Panc1 (cell line): Measurements from ENCODE around the gene CTTNBP2NL. TPM values are rescaled to one million over a fixed set of nuclear protein-coding genes. Genes with fewer than 3 reads are reported as not detected.

Source experiments
- ATAC-seq: fragments of 200-7000 bp; cut with Tn5 transposase; 2 replicates; pipeline ENCODE4 v1.9.1; 2020; ENCODE audit warnings: mild to moderate bottlenecking, moderate library complexity
- BruUV-seq: library from RNA; stranded (reverse); fragments of 400-500 nt; replicated peaks from 2 replicates; lab custom pipeline; 2021; lab: Mats Ljungman, UMichigan
- CTCF ChIA-PET: fragments of 300-600 bp; sonication (Branson Sonifier 250); formaldehyde crosslinking; loops from one replicate; lab custom pipeline; 2022; ENCODE audit warnings: antibody characterized with exemption; lab: Charles Lee
- POLR2A ChIA-PET: fragments of 300-600 bp; sonication (Branson Sonifier 250); formaldehyde crosslinking; loops from one replicate; lab custom pipeline; 2022; ENCODE audit warnings: antibody characterized with exemption; lab: Charles Lee
- DNase-seq: peaks from one replicate; pipeline ENCODE4 v3.0.0-alpha.2; 2010; ENCODE audit warnings: low read depth, low spot score
- H3K27ac ChIP-seq: 2 replicates; pipeline ENCODE4 v1.5.1; 2011; ENCODE audit warnings: mild to moderate bottlenecking, low read length, inconsistent platforms
- H3K27me3 ChIP-seq: fragments of 200-500 bp; sonication (Bioruptor generic); 2 replicates; pipeline ENCODE4 v1.6.0; 2014; ENCODE audit warnings: low read length, inconsistent platforms; ENCODE audit not compliant: control insufficient read depth, insufficient read depth
- H3K36me3 ChIP-seq: fragments of 200-500 bp; sonication (Bioruptor generic); 2 replicates; pipeline ENCODE4 v1.5.1; 2014; ENCODE audit warnings: inconsistent platforms, mild to moderate bottlenecking, low read length, moderate library complexity; ENCODE audit not compliant: control insufficient read depth, insufficient read depth
- H3K4me1 ChIP-seq: 2 replicates; pipeline ENCODE4 v1.5.1; 2011; ENCODE audit warnings: inconsistent platforms, mild to moderate bottlenecking, low read length, moderate library complexity; ENCODE audit not compliant: control insufficient read depth, insufficient read depth
- H3K4me3 ChIP-seq, 2 experiments: 2 replicates each; pipeline ENCODE4 v1.5.1; 2011 to 2012; ENCODE audit warnings: low read depth in 2 of 2, low read length in 2 of 2, mild to moderate bottlenecking in 2 of 2, inconsistent platforms in 1 of 2, moderate library complexity in 1 of 2
- H3K9me3 ChIP-seq: fragments of 200-500 bp; sonication (Bioruptor generic); 2 replicates; pipeline ENCODE4 v1.5.1; 2014; ENCODE audit warnings: low read depth, mild to moderate bottlenecking, inconsistent platforms, low read length, moderate library complexity; ENCODE audit not compliant: control insufficient read depth, insufficient read depth
- CTCF ChIP-seq: fragments of 450-650 bp; IDR thresholded peaks from 2 replicates; pipeline ENCODE4 v1.5.1; 2017; ENCODE audit warnings: mild to moderate bottlenecking
- POLR2AphosphoS5 ChIP-seq: IDR thresholded peaks from 2 replicates; pipeline ENCODE4 v1.6.1; 2012; ENCODE audit warnings: mild to moderate bottlenecking, low read depth, low read length, moderate library complexity
- REST ChIP-seq, 2 experiments: IDR thresholded peaks; 2 replicates each; pipeline ENCODE4 v1.6.1; 2011 to 2012; ENCODE audit warnings: low read depth in 2 of 2, control low read depth in 1 of 2, low read length in 1 of 2, mild to moderate bottlenecking in 1 of 2, moderate library complexity in 1 of 2; ENCODE audit not compliant: insufficient read depth in 1 of 2
- SIN3A ChIP-seq: IDR thresholded peaks from 2 replicates; pipeline ENCODE4 v1.6.1; 2012; ENCODE audit warnings: low read depth, mild to moderate bottlenecking, low read length, moderate library complexity, borderline replicate concordance; ENCODE audit not compliant: insufficient read depth
- TCF7L2 ChIP-seq: IDR thresholded peaks from 2 replicates; pipeline ENCODE4 v1.6.1; 2011; ENCODE audit warnings: mild to moderate bottlenecking, low read depth, low read length, inconsistent platforms
- in situ Hi-C: cut with HindIII; loops from 2 replicates; pipeline ENCODE4 v1.10.0; 2016; ENCODE audit warnings: low sequenced_read_pairs, low pct_unique_long_range_greater_than_20kb
- intact Hi-C: fragments of 100-400 bp; cut with micrococcal nuclease; formaldehyde crosslinking; loops from one replicate; pipeline ENCODE4 v1.10.0; 2022; ENCODE audit not compliant: unreplicated experiment
- total RNA-seq: library from RNA; stranded (reverse); gene quantifications from one replicate; pipeline ENCODE4 v1.2.1, GENCODE V29; 2021; ENCODE audit not compliant: unreplicated experiment

Gene CTTNBP2NL
- total RNA-seq, 1 experiment from 2014 or later: 18.4 TPM

GRCh38 chr1:112454316-112454715, 58.3 kb downstream of the CTTNBP2NL start:
- CTCF ChIA-PET: interaction anchor here (0.6 kb wide), 1 partner anchor 66 kb away, joined by 3 read pairs; no protein-coding TSS in a partner anchor

GRCh38 chr1:112457241-112457640, 61.2 kb downstream of the CTTNBP2NL start:
- H3K27ac ChIP-seq: no peak overlapping the region

More at GRCh38 chr1:112454316-112454715, 58.3 kb downstream of the CTTNBP2NL start:
- in situ Hi-C loops: no loop called here
- no peak for ATAC-seq
- intact Hi-C loops: no loop called here
- POLR2A ChIA-PET: no interaction called here
- no peaks in the 10 kb centered on the region for H3K4me1 ChIP-seq
- no peaks in the 10 kb centered on the region for H3K27me3 ChIP-seq
- DNase-seq: no peak
- no TSS peak for BruUV-seq
- no peaks in the 10 kb centered on the region; the same call in 1 of the 2 replicates for H3K36me3 ChIP-seq
- no peaks in the 10 kb centered on the region for H3K9me3 ChIP-seq
- no peak overlapping the region for H3K27ac ChIP-seq
- no peak for TF ChIP-seq TCF7L2
- TF ChIP-seq SIN3A: no peak
- TF ChIP-seq CTCF: no peak
- no peak for TF ChIP-seq POLR2AphosphoS5
- no peak for TF ChIP-seq REST (IDR thresholded peaks at IDR 0.05; ENCODE audit: insufficient read depth in 1 of 2, low read depth in 2 of 2, low read length in 1 of 2)
- H3K4me3 ChIP-seq: no peak overlapping the region

More at GRCh38 chr1:112457241-112457640, 61.2 kb downstream of the CTTNBP2NL start:
- H3K27me3 ChIP-seq: no peaks in the 10 kb centered on the region
- ChIA-PET POLR2A (interaction anchor here (0.6 kb wide), 1 partner anchor 134 kb away, joined by 7 read pairs; no protein-coding TSS in a partner anchor), CTCF (no interaction called here)
- DNase-seq: no peak
- no TSS peak for BruUV-seq
- no peak overlapping the region for H3K4me3 ChIP-seq
- in situ Hi-C loops: no loop called here
- H3K9me3 ChIP-seq: no peaks in the 10 kb centered on the region
- ATAC-seq: no peak
- no peaks in the 10 kb centered on the region for H3K4me1 ChIP-seq
- intact Hi-C loops: no loop called here
- no peaks in the 10 kb centered on the region; the same call in 1 of the 2 replicates for H3K36me3 ChIP-seq
- no peak for TF ChIP-seq CTCF
- TF ChIP-seq POLR2AphosphoS5: no peak
- no peak for TF ChIP-seq REST (IDR thresholded peaks at IDR 0.05; ENCODE audit: insufficient read depth in 1 of 2, low read depth in 2 of 2, low read length in 1 of 2)
- no peak for TF ChIP-seq TCF7L2
- TF ChIP-seq SIN3A: no peak
